Urinary bladder (tissue), 4 donors: ENCODE data around the gene WNT16. TPM values are rescaled to one million over a fixed set of nuclear protein-coding genes. Genes with fewer than 3 reads are reported as not detected.

Experiments used
- DNase-seq: peaks from one replicate; pipeline ENCODE4 v3.0.0-alpha.2; 2015; ENCODE audit errors: extremely low spot score
- H3K27ac ChIP-seq: one replicate; pipeline ENCODE4 v1.5.1; 2013; ENCODE audit warnings: low read depth, mild to moderate bottlenecking, moderate library complexity
- H3K36me3 ChIP-seq: one replicate; pipeline ENCODE4 v1.6.1; 2013; ENCODE audit warnings: mild to moderate bottlenecking, moderate library complexity; ENCODE audit not compliant: insufficient read depth
- H3K4me1 ChIP-seq: one replicate; pipeline ENCODE4 v1.6.1; 2013; ENCODE audit warnings: mild to moderate bottlenecking, moderate library complexity; ENCODE audit not compliant: insufficient read depth
- H3K4me3 ChIP-seq: one replicate; pipeline ENCODE4 v1.5.1; 2013; ENCODE audit warnings: low read depth, low read length
- WGBS: extraction: QIAGEN DNeasy Blood & Tissue Kit; methylation state at CpG from one replicate; pipeline ENCODE4 v1.1.7; 2013; 5-methylcytosine and 5-hydroxymethylcytosine counted together
- polyA plus RNA-seq: library from polyadenylated mRNA; stranded (reverse); fragments of 200-250 nt; gene quantifications from one replicate; pipeline ENCODE4 v1.2.3, GENCODE V29; 2013
- total RNA-seq: library from RNA; depleted of rRNA; stranded (reverse); fragments of >200 nt; gene quantifications from one replicate; pipeline ENCODE4 v1.2.3, GENCODE V29; 2014
- donor health status: healthy with polysubstance abuse.
- donor health status: healthy.

WNT16 gene
- total and polyA plus RNA-seq, 2 donors = 0.16 TPM; not detected in 1

GRCh38 chr7:121323515-121324302, 5.1 kb upstream of the WNT16 start:
- Histone ChIP-seq H3K27ac (no peak overlapping the region), H3K4me1 (no peaks in the 10 kb centered on the region), H3K4me3 (no peak overlapping the region), H3K36me3 (no peaks in the 10 kb centered on the region)
- 34% methylated on average over 5 of the region's 5 CpGs for WGBS
- no peak for DNase-seq

GRCh38 chr7:121327671-121328070, 1.1 kb upstream of the WNT16 start:
- Histone ChIP-seq H3K4me3 (no peak overlapping the region), H3K4me1 (peaks cover 1% of the 10 kb centered on the region), H3K36me3 (no peaks in the 10 kb centered on the region), H3K27ac (no peak overlapping the region)
- DNase-seq = no peak
- 86% methylated on average over 5 of the region's 5 CpGs for WGBS

- no peaks in the 10 kb centered on the region for H3K36me3 ChIP-seq
- WGBS = 3% methylated on average over 47 of the region's 47 CpGs
- no peak for DNase-seq
- no peak overlapping the region for H3K4me3 ChIP-seq
- H3K4me1 ChIP-seq = peaks cover 1% of the 10 kb centered on the region
- H3K27ac ChIP-seq = no peak overlapping the region
These were observed 622 bp downstream of the WNT16 start for GRCh38 chr7:121329191-121330052.

- WGBS = 3% methylated on average over 52 of the region's 52 CpGs
- DNase-seq = no peak
- H3K4me1 ChIP-seq = peaks cover 1% of the 10 kb centered on the region
- H3K36me3 ChIP-seq = no peaks in the 10 kb centered on the region
- peak overlapping the region; percentile 17 for H3K4me3 ChIP-seq
- H3K27ac ChIP-seq = no peak overlapping the region
These were observed 1.4 kb downstream of the WNT16 start for GRCh38 chr7:121330053-121330833.

- peaks cover 1% of the 10 kb centered on the region for H3K4me1 ChIP-seq
- no peak overlapping the region for H3K27ac ChIP-seq
- H3K4me3 ChIP-seq = no peak overlapping the region
- no peak for DNase-seq
- WGBS = 59% methylated on average over 4 of the region's 4 CpGs
- no peaks in the 10 kb centered on the region for H3K36me3 ChIP-seq
These were observed 2.2 kb downstream of the WNT16 start for GRCh38 chr7:121331048-121331447.

- Histone ChIP-seq H3K36me3 (no peaks in the 10 kb centered on the region), H3K4me3 (no peak overlapping the region), H3K27ac (no peak overlapping the region), H3K4me1 (peaks cover 1% of the 10 kb centered on the region)
- no peak for DNase-seq
- WGBS = 76% methylated on average over 5 of the region's 5 CpGs
These were observed 2.8 kb downstream of the WNT16 start for GRCh38 chr7:121331574-121331973.

- Histone ChIP-seq H3K36me3 (no peaks in the 10 kb centered on the region), H3K4me3 (no peak overlapping the region), H3K4me1 (peaks cover 1% of the 10 kb centered on the region), H3K27ac (no peak overlapping the region)
- 98% methylated on average over 4 of the region's 4 CpGs for WGBS
- DNase-seq = no peak
These were observed 5.6 kb downstream of the WNT16 start for GRCh38 chr7:121334376-121334775.

- Histone ChIP-seq H3K27ac (no peak overlapping the region), H3K36me3 (no peaks in the 10 kb centered on the region), H3K4me3 (no peak overlapping the region), H3K4me1 (no peaks in the 10 kb centered on the region)
- no peak for DNase-seq
- WGBS = 75% methylated on average over 10 of the region's 10 CpGs
These were observed 6.3 kb downstream of the WNT16 start for GRCh38 chr7:121334875-121335648.

GRCh38 chr7:121336579-121336978, 7.8 kb downstream of the WNT16 start:
- no peak for DNase-seq
- Histone ChIP-seq H3K36me3 (no peaks in the 10 kb centered on the region), H3K4me3 (no peak overlapping the region), H3K27ac (no peak overlapping the region), H3K4me1 (no peaks in the 10 kb centered on the region)
- 51% methylated on average over 3 of the region's 3 CpGs for WGBS

GRCh38 chr7:121337398-121337797, 8.6 kb downstream of the WNT16 start:
- H3K4me3 ChIP-seq = no peak overlapping the region
- 25% methylated on average over 3 of the region's 3 CpGs for WGBS
- no peaks in the 10 kb centered on the region for H3K4me1 ChIP-seq
- no peak for DNase-seq
- H3K36me3 ChIP-seq = no peaks in the 10 kb centered on the region
- H3K27ac ChIP-seq = no peak overlapping the region

GRCh38 chr7:121339082-121339481, 10.3 kb downstream of the WNT16 start:
- no peak for DNase-seq
- Histone ChIP-seq H3K4me1 (no peaks in the 10 kb centered on the region), H3K4me3 (no peak overlapping the region), H3K27ac (no peak overlapping the region), H3K36me3 (no peaks in the 10 kb centered on the region)
- 74% methylated on average over 5 of the region's 5 CpGs for WGBS

GRCh38 chr7:121341933-121342332, 13.1 kb downstream of the WNT16 start:
- Histone ChIP-seq H3K4me3 (no peak overlapping the region), H3K27ac (no peak overlapping the region), H3K36me3 (no peaks in the 10 kb centered on the region), H3K4me1 (no peaks in the 10 kb centered on the region)
- DNase-seq = no peak

- 88% methylated on average over 4 of the region's 4 CpGs for WGBS
- Histone ChIP-seq H3K27ac (no peak overlapping the region), H3K4me3 (no peak overlapping the region), H3K36me3 (no peaks in the 10 kb centered on the region), H3K4me1 (no peaks in the 10 kb centered on the region)
- no peak for DNase-seq
These were observed 13.8 kb downstream of the WNT16 start for GRCh38 chr7:121342631-121343030.
